Lung (tissue), 12 donors: Measurements from ENCODE around the gene AGAP1. TPM values are rescaled to one million over a fixed set of nuclear protein-coding genes. Genes with fewer than 3 reads are reported as not detected.

Experiments
- ATAC-seq: fragments of 200-7000 bp; cut with Tn5 transposase; one replicate; pipeline ENCODE4 v1.9.1; 2020; ENCODE audit warnings: moderate number of reproducible peaks; ENCODE audit not compliant: insufficient read depth, low FRiP score
- DNase-seq, 3 donors: peaks; one replicate each; pipeline ENCODE4 v3.0.0-alpha.2; 2013 to 2017
- H3K27ac ChIP-seq, 2 donors: one replicate each; pipeline ENCODE4 v1.5.1; 2013; ENCODE audit warnings: mild to moderate bottlenecking in 2 of 2, moderate library complexity in 2 of 2, control low read depth in 1 of 2, inconsistent platforms in 1 of 2, low read depth in 1 of 2, low read length in 1 of 2
- H3K27me3 ChIP-seq, 3 donors: one replicate each; pipeline ENCODE4 v1.5.1; 2013; ENCODE audit warnings: low read length in 2 of 3; ENCODE audit not compliant: control insufficient read depth in 3 of 3, insufficient read depth in 3 of 3
- H3K36me3 ChIP-seq, 4 donors: one replicate each; pipeline ENCODE4 v1.5.1; 2013; ENCODE audit warnings: low read length in 4 of 4, mild to moderate bottlenecking in 1 of 4, moderate library complexity in 1 of 4; ENCODE audit not compliant: control insufficient read depth in 4 of 4, insufficient read depth in 4 of 4
- H3K4me1 ChIP-seq, 5 donors: one replicate each; pipeline ENCODE4 v1.5.1; 2013; ENCODE audit warnings: low read length in 5 of 5, mild to moderate bottlenecking in 2 of 5, moderate library complexity in 1 of 5; ENCODE audit not compliant: control insufficient read depth in 5 of 5, insufficient read depth in 5 of 5
- H3K4me3 ChIP-seq: one replicate; pipeline ENCODE4 v1.5.1; 2013; ENCODE audit warnings: mild to moderate bottlenecking, control low read depth, moderate library complexity
- H3K9ac ChIP-seq, 2 donors: one replicate each; pipeline ENCODE4 v1.5.1; 2013; ENCODE audit warnings: low read length in 2 of 2, control low read depth in 1 of 2; ENCODE audit not compliant: insufficient read depth in 1 of 2
- H3K9me3 ChIP-seq, 4 donors: one replicate each; pipeline ENCODE4 v1.5.1; 2013; ENCODE audit warnings: low read length in 3 of 4, mild to moderate bottlenecking in 1 of 4, moderate library complexity in 1 of 4; ENCODE audit not compliant: control insufficient read depth in 4 of 4, insufficient read depth in 3 of 4
- CTCF ChIP-seq: IDR thresholded peaks from 2 replicates; pipeline ENCODE4 v1.5.1; 2012; ENCODE audit warnings: mild to moderate bottlenecking; ENCODE audit errors: control extremely low read depth, extremely low read depth
- WGBS, 2 donors: extraction: QIAGEN DNeasy Blood & Tissue Kit; methylation state at CpG; one replicate each; pipeline ENCODE4 v1.1.7; 2013; 5-methylcytosine and 5-hydroxymethylcytosine counted together
- polyA plus RNA-seq, 2 donors: library from polyadenylated mRNA; stranded (reverse); fragments of 200-250 nt; gene quantifications; one replicate each; pipeline ENCODE4 v1.2.1, GENCODE V29; 2013
- total RNA-seq, 2 donors: library from RNA; depleted of rRNA in 1 of 2; stranded (reverse); fragments of >200 nt in 1 of 2; gene quantifications; one replicate each; pipeline ENCODE4 v1.2.1, GENCODE V29; 2014 to 2021
- donor health status: control.
- donor health status: control.
- donor health status: Bipolar disorder and iron deficiency.
- donor health status: healthy.
- donor health status: DM: yes; HTN: yes; CAD: no.

Gene AGAP1
- total and polyA plus RNA-seq, 4 donors, result 6.6 to 39.4 (median 20.2) TPM

- DNase-seq (no peak), ATAC-seq (no peak)
- H3K4me3 ChIP-seq, result no peak overlapping the region
- H3K27ac ChIP-seq, result no peak overlapping the region
- WGBS, 2 donors, result 68 to 72% methylated on average over 10 of the region's 10 CpGs
- H3K27me3 ChIP-seq, result no peaks in the 10 kb centered on the region
- H3K9me3 ChIP-seq, result no peaks in the 10 kb centered on the region
- peaks cover 0 to 17% (median 0%) of the 10 kb centered on the region in 5 donors for H3K4me1 ChIP-seq
- TF ChIP-seq CTCF, result no peak
- H3K9ac ChIP-seq, result no peak overlapping the region
- H3K36me3 ChIP-seq, result no peaks in the 10 kb centered on the region
These were observed 191.3 kb downstream of the AGAP1 start for GRCh38 chr2:235685024-235685721.

- Histone ChIP-seq H3K9ac (no peak overlapping the region), H3K27me3 (no peaks in the 10 kb centered on the region), H3K4me3 (no peak overlapping the region), H3K4me1 (peaks cover 0 to 30% (median 0%) of the 10 kb centered on the region in 5 donors), H3K27ac (no peak overlapping the region), H3K36me3 (no peaks in the 10 kb centered on the region), H3K9me3 (no peaks in the 10 kb centered on the region)
- ATAC-seq (no peak), DNase-seq (no peak)
- TF ChIP-seq CTCF, result no peak
- WGBS, 2 donors, result 94 to 95% methylated on average over 26 of the region's 26 CpGs
These were observed 194.9 kb downstream of the AGAP1 start for GRCh38 chr2:235688511-235689426.

GRCh38 chr2:235689427-235689853, 195.6 kb downstream of the AGAP1 start:
- Histone ChIP-seq H3K9ac (no peak overlapping the region), H3K4me1 (peaks cover 0 to 30% (median 0%) of the 10 kb centered on the region in 5 donors), H3K9me3 (no peaks in the 10 kb centered on the region), H3K27me3 (no peaks in the 10 kb centered on the region), H3K4me3 (no peak overlapping the region), H3K27ac (no peak overlapping the region), H3K36me3 (no peaks in the 10 kb centered on the region)
- no peak for ATAC-seq
- 62 to 86% methylated on average over 4 of the region's 4 CpGs for WGBS, 2 donors
- no peak for TF ChIP-seq CTCF
- no peak for DNase-seq
